NCI-H2227 (cell line): Measurements from ENCODE around the gene PRRT2.
"Not testable (repeated sequence)": the region's sequence is repeated elsewhere in the genome, so short reads cannot be mapped to it uniquely, and the experiment has no call there.

ENCODE experiments used
- DNase-seq: peaks from one replicate; lab custom pipeline; 2025; ENCODE audit not compliant: unreplicated experiment; lab: John Stamatoyannopoulos, UW

PRRT2 gene

DNA sequence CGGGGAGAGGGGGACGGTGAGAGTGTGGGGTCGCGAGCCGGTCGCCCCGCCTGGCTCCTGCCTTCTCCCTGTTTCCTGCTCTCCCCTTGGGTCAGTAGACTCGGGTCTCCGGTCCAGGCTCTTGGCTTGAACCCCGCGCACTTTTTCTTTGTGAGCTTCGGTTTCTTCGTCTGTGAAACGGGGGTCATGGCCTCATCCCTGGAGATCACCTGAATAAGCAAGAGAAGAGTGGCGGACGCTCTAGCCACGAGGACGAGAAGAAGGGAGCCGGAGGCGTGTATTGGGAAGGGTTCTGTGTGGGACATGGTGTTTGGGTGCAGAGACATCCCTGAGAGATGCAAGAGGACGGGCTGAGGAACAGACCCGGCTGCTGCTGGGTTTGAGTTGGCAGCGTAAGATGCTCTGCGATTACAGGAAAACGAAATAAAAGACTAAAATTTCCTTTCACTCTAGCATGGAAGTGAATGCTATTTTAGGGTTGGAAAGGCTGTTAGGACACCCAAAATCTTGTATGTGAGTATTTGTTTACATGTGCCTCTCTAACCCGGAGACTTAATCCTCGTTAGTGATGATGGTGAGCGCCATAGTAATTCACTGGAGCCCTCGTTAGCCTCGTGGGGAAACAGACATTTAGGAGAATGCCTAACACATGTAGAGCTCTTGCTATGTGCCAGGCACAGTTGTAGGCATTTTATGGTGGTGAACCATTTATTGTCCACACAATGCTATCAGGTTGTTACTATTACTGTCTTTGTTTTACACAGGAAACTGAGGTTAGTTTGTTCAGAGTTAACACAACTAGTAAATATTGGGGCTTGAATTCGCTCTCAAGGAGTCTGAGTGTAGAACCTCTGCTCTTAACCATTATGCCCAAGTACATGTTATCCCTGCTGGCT lies 20.8 kb upstream of the PRRT2 start:
- no peak for DNase-seq

DNA sequence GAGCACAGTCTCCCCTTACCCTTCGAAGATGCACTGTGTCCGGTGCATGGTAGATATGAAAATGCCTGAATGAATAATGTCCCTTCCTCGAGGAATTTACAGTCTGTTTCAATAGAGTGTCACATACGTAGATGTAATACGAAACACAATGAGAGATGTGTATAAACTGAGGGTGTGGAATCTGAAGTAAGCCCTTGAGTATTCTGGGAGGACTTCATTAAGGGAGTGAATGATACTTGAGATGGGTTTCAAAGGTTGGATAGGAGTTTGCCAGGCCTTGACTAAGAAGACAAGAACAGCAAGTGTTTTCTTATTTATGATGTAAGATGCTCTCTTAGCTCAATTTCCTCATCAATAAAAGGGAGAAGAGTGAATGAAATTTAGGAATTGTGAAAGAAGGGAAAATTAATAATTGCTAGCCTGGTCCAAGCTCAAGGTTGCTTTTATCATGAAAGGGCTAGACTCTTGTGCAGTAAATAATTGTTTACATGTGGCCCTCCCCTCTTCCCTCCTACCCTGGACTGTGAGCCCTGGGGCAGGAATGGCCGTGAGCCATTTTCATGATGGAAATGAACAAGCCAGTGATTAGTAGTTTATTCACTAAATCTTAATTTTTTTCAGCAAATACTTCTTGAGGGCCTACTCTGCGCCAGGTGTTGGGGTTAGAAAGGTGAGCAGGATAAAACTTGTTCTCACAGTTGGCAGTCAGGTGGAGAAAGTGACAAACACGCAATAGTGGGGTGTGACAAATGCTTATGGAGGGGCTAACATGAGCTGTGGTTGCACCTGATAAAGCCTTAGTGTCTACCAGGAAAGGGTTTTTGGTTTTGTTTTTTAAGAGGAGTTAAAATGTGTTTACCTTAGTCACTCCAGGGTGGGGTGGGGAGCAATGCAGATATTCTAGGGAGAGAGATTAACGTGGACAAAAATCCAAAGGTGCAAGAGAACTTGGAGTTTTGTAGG lies 19.9 kb upstream of the PRRT2 start:
- no peak for DNase-seq

- not testable (repeated sequence) for DNase-seq
These were observed 18.8 kb upstream of the PRRT2 start for GRCh38 chr16:29793153-29793552.

GRCh38 chr16:29794231-29794710 lies 17.7 kb upstream of the PRRT2 start:
- no peak for DNase-seq

DNA sequence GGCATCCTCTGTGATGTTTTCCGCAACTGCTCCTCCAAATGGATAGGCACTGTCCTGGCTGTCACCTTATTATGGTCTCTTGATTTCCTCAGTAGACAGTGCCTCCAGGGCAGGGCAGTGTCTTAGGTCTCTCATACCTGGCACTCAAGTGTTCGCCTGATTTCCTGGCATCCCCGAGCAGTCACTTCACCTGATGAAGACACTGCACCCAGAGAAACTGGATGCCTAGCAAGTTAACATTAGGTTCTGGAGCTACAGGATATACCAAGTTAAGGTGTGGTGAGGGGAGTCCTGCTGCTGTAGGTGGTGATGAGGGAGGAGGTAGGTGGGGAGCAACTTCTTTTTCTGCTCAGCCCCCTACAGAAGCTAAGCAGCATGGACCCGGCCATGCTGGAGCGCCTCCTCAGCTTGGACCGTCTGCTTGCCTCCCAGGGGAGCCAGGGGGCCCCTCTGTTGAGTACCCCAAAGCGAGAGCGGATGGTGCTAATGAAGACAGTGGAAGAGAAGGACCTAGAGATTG lies 9.5 kb upstream of the PRRT2 start:
- no peak for DNase-seq

DNA sequence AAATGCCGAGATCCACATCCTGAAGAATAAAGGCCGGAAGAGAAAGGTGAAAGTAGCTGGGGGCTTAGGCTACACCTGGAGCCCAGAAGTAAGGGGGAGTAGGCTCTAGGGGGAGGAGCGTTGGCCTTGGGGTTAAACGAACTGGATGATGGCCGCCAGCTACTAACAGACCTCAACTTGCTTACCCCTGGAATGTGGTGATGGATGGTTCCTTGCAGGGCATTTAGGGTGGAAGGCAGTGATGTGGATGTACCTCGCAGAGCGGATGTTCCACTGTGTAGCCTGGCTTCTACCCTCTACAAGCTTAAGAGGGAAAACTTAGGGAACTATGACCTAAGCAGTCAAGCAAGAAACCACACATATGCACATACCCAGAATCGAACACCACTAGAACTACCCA lies 8.0 kb upstream of the PRRT2 start:
- no peak for DNase-seq

DNA sequence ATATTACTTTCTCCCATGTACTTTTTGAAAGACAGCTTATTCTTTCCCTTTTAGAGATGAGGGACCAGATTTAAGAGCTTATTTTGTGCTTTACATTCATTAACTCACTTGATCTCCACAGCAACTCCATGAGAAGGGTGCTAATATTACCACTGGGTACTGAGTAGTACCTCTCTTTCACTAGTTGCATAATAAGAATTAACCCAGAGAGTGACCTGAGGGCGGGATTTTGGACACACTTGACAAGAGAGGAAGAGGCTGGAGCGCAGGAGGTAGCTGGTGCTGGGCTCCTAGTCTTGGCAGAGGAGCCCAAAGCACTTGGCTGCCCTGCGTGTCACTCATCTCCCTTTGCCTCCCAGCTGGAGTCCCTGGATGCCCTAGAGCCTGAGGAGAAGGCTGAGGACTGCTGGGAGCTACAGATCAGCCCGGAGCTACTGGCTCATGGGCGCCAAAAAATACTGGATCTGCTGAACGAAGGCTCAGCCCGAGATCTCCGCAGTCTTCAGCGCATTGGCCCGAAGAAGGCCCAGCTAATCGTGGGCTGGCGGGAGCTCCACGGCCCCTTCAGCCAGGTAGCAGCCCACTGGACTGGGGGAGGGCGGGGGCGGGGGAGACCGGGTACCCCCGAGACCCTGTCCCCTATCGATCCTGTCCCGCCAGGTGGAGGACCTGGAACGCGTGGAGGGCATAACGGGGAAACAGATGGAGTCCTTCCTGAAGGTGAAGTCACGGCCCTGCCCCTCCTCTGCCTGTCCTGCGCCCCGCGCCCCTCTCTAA lies 7.3 kb upstream of the PRRT2 start:
- DNase-seq, result peak; percentile 62

GRCh38 chr16:29805232-29806098 lies 6.5 kb upstream of the PRRT2 start:
- peak; percentile 99 for DNase-seq

GRCh38 chr16:29806099-29806579 lies 5.9 kb upstream of the PRRT2 start, which contains the start of gene MAZ:
Gene MAZ (plus strand): TSS chr16:29806529. CDS start chr16:29806702, 173 bp downstream.
- peak; percentile 95 for DNase-seq

- peak; percentile 76 for DNase-seq
These were observed 5.2 kb upstream of the PRRT2 start for GRCh38 chr16:29806641-29807425.

DNA sequence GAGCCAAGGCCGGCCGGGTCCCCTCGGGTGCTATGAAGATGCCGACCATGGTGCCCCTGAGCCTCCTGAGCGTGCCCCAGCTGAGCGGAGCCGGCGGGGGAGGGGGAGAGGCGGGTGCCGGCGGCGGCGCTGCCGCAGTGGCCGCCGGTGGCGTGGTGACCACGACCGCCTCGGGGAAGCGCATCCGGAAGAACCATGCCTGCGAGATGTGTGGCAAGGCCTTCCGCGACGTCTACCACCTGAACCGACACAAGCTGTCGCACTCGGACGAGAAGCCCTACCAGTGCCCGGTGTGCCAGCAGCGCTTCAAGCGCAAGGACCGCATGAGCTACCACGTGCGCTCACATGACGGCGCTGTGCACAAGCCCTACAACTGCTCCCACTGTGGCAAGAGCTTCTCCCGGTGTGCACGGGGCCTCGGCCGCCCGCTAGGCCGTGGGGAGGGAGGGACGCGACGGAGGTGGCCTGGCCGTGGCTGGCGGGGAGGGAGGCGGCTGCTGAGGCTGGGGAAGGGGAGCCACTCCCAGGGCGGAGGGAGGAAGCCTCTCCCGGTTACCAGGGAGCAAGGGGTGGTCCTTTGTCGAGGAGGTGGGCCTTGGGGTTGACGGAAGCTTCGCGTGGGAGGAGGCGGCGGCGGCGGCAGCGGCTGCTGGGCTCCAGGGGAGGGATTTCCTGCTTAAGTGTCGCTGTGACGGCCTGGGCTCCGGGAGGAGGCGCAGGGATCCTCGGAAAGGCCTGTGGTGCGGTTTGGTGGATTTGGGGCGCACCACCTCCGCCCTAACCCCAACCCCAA lies 4.4 kb upstream of the PRRT2 start:
- DNase-seq, result peak; percentile 92

- no peak for DNase-seq
These were observed 3.6 kb upstream of the PRRT2 start for GRCh38 chr16:29808219-29808900.

- DNase-seq, result peak; percentile 46
These were observed 2.8 kb upstream of the PRRT2 start for GRCh38 chr16:29809031-29809747.

- DNase-seq, result peak; percentile 63
These were observed 1.9 kb upstream of the PRRT2 start for GRCh38 chr16:29809850-29810698.

- no peak for DNase-seq
These were observed 1.3 kb upstream of the PRRT2 start for GRCh38 chr16:29810699-29811169.
